H1 (cell line): ENCODE measurements around the gene STX5. TPM values are rescaled to one million over a fixed set of nuclear protein-coding genes. Genes with fewer than 3 reads are reported as not detected.

Experiments used
- BACH1 ChIP-seq: IDR thresholded peaks from 2 replicates; pipeline ENCODE4 v1.6.1; 2012; ENCODE audit warnings: low read length, improper control_type of control experiment
- EP300 ChIP-seq, 2 experiments: IDR thresholded peaks; 1 replicate in 1 of 2; 2 replicates in 1 of 2; pipeline ENCODE4 v1.6.1; 2011 to 2012; ENCODE audit warnings: low read depth in 2 of 2, low read length in 2 of 2, mild to moderate bottlenecking in 2 of 2, borderline replicate concordance in 1 of 2, inconsistent platforms in 1 of 2, moderate library complexity in 1 of 2
- KDM4A ChIP-seq: IDR thresholded peaks from one replicate; pipeline ENCODE4 v1.7.1; 2012; ENCODE audit warnings: low read depth, mild to moderate bottlenecking, moderate library complexity, low read length, inconsistent platforms; ENCODE audit not compliant: severe bottlenecking
- POLR2AphosphoS5 ChIP-seq: IDR thresholded peaks from 2 replicates; pipeline ENCODE4 v1.6.1; 2011; ENCODE audit warnings: low read depth, low read length
- SIN3A ChIP-seq, 2 experiments: IDR thresholded peaks in 1 of 2; conservative IDR thresholded peaks in 1 of 2; 2 replicates each; pipeline ENCODE4 v1.6.1; 2011 to 2012; ENCODE audit warnings: low read length in 2 of 2, improper control_type of control experiment in 1 of 2, low read depth in 1 of 2, mild to moderate bottlenecking in 1 of 2
- TBP ChIP-seq: IDR thresholded peaks from 2 replicates; pipeline ENCODE4 v1.6.1; 2011; ENCODE audit warnings: low read depth, low read length, improper control_type of control experiment
- YY1 ChIP-seq: IDR thresholded peaks from 2 replicates; pipeline ENCODE4 v1.6.1; 2011; ENCODE audit warnings: low read depth, mild to moderate bottlenecking, low read length
- polyA plus RNA-seq, 7 experiments: library from polyadenylated mRNA; depleted of rRNA in 3 of 7; stranded (reverse) in 5 of 7; unstranded in 2 of 7; fragments of >200 nt in 5 of 7; fragments of 200-250 nt in 2 of 7; gene quantifications; 1 replicate in 5 of 7; 2 replicates in 1 of 7; 4 replicates in 1 of 7; pipeline versions ENCODE4 v1.2.1 to v1.2.3, GENCODE V29; 2011 to 2013; ENCODE audit warnings: missing spikeins in 2 of 7, mixed read lengths in 2 of 7
- total RNA-seq: library from RNA; stranded (reverse); fragmentation: NEBNext Ultra II Directional; extraction: Animal tissue kit (Norgen Biotek cat#: 25700); gene quantifications from 2 replicates; pipeline ENCODE4 v1.2.1, GENCODE V29; 2021
- TF ChIP-seq, protein P1 (sequence below): IDR thresholded peaks from 2 replicates; pipeline ENCODE4 v1.6.1; 2011; ENCODE audit warnings: low read length, improper control_type of control experiment

Gene STX5
- total and polyA plus RNA-seq, 2 of the 8 experiments (the other 6 are each of a cell fraction or from before 2014, with no cell fraction given): 24.2 to 28.5 TPM

DNA sequence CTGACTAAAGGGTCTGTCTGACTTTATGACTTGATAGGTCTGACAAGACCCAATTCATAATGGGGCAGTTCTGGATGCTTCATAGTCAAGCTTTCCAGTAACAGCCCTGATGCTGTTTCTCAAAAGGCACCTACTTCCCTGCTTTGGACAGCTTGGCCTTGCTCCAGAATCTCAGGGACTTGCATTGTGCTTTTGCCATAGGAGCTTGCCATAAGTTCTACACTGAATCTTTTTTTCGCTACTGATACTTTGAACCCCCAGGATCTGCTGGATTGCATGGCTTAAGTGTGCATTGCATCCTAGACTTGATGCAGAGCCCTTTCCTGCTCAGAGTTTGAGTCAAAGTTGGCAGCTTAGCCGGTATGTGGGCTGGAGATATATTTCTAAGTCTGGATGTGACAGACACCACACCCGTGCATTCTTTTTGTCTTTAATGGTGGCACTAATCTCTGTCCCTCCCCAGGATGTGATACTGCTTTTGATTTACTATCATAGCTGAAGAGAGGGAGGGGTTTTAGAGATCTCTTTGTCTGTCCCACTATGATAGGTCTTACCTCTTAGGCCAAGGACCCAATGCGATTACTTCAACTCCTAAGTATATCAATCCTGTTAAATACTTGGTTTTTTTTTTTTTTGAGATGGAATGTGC lies 32.0 kb upstream of the STX5 start (continued):
- TF ChIP-seq KDM4A (no peak), SIN3A (conservative IDR thresholded peaks at IDR 0.05 in 1 of 2, IDR thresholded peaks at IDR 0.05 in 1 of 2; ENCODE audit: low read depth in 1 of 2, low read length in 2 of 2) (no peak), BACH1 (no peak), POLR2AphosphoS5 (no peak), TBP (no peak), YY1 (no peak), EP300 (IDR thresholded peaks at IDR 0.05; ENCODE audit: borderline replicate concordance in 1 of 2, low read depth in 2 of 2, low read length in 2 of 2) (no peak)
- TF ChIP-seq, protein P1, sequence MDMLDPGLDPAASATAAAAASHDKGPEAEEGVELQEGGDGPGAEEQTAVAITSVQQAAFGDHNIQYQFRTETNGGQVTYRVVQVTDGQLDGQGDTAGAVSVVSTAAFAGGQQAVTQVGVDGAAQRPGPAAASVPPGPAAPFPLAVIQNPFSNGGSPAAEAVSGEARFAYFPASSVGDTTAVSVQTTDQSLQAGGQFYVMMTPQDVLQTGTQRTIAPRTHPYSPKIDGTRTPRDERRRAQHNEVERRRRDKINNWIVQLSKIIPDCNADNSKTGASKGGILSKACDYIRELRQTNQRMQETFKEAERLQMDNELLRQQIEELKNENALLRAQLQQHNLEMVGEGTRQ: no peak
